ENCODE measurements around the gene PTPN14.

The PTPN14 gene

GRCh38 chr1:214380986-214381695 lies 170.3 kb downstream of the PTPN14 start:
- no peak for TF ChIP-seq CTCF (conservative IDR thresholded peaks at IDR 0.05)
- H3K27ac ChIP-seq: no peak overlapping the region

- H3K27ac ChIP-seq: no peak overlapping the region
- TF ChIP-seq CTCF (conservative IDR thresholded peaks at IDR 0.05) (no peak), ZFX (IDR thresholded peaks at IDR 0.05) (no peak)
These were observed 171.0 kb downstream of the PTPN14 start for GRCh38 chr1:214380396-214380795.

DNA sequence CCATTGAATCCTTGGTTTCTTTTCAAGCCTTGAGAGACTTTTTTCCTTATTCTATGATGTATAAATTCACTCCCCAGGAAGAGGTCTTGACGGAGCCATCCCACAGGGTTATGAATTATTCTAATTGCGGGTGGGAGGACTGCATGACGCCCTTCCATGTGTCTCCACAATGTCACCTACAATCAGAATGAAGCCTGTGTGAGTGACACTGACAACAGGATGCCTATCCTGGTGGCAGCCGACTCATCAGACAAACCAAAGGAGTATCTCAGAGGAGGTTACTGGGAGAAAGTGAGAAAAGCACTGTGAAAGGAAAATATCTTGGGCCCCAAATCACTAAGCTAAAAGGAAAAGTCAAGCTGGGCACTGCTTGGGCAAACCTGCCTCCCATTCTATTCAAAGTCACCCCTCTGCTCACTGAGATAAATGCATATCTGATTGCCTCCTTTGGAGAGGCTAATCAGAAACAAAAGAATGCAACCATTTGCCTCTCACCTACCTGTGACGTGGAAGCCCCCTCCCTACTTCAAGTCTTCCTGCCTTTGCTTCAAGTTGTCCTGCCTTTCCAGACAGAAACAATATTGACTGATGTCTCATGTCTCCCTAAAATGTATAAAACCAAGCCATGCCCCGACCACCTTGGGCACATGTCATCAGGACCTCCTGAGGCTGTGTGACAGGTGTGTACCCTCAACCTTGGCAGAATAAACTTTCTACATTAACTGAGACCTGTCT lies 172.0 kb downstream of the PTPN14 start:
- no peak overlapping the region for H3K27ac ChIP-seq
- TF ChIP-seq ZFX (IDR thresholded peaks at IDR 0.05) (no peak), CTCF (conservative IDR thresholded peaks at IDR 0.05) (no peak)

- no peak overlapping the region for H3K27ac ChIP-seq
- TF ChIP-seq ZFX (IDR thresholded peaks at IDR 0.05): no peak
- no peak for TF ChIP-seq CTCF (conservative IDR thresholded peaks at IDR 0.05)
These were observed 172.9 kb downstream of the PTPN14 start for GRCh38 chr1:214378492-214378891.

- no peak overlapping the region for H3K27ac ChIP-seq
These were observed 173.5 kb downstream of the PTPN14 start for GRCh38 chr1:214377886-214378285.

DNA sequence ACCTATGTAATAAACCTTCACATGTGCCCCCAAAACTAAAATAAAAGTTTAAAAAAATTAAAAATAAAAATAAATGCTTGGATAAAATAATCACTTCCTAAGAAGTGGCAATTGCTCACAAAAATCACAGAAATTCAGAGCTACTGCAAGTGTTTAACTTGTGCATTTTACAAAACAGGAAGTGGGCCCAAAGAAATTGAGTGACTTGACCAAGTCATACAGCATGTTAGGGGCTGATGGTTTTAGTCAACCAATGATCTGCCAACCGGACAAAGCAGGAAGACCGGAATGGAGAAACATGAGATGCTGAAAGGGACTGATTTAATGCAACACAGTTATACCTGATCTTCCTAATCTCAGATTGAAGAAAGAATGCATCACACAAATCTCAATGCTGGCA lies 173.9 kb downstream of the PTPN14 start:
- TF ChIP-seq ZFX (IDR thresholded peaks at IDR 0.05) (no peak), CTCF (conservative IDR thresholded peaks at IDR 0.05) (no peak)
- no peak overlapping the region for H3K27ac ChIP-seq

More at GRCh38 chr1:214377886-214378285, 173.5 kb downstream of the PTPN14 start:
- TF ChIP-seq ZFX (IDR thresholded peaks at IDR 0.05) (no peak), CTCF (conservative IDR thresholded peaks at IDR 0.05) (no peak)

DNA sequence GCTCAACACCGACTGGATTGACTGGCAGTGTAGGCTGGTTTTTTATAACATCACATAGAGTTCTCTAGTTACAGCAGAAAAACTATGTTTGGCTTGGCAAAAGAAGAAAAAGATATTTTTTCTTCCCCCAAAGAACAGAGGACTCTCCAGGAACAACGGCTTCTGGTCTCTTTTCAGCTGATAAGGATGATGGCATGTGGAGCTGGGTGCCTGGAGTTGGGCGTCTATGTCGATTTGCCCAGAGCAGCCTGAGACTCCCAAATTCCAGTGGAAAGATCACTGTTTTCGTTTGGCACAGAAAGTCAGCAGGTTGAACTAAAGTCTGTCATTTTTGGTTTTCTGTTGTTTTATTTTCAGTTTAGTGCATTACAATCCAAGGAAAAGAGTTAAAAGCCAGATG lies 179.3 kb downstream of the PTPN14 start:
- TF ChIP-seq ZFX (IDR thresholded peaks at IDR 0.05) (no peak), CTCF (conservative IDR thresholded peaks at IDR 0.05) (no peak)

More for the DNA sequence above, 179.3 kb downstream of the PTPN14 start:
- no peak overlapping the region for H3K27ac ChIP-seq

All from C4-2B (cell line).